Measurements from ENCODE around the gene ZNF135.

ZNF135 gene

DNA sequence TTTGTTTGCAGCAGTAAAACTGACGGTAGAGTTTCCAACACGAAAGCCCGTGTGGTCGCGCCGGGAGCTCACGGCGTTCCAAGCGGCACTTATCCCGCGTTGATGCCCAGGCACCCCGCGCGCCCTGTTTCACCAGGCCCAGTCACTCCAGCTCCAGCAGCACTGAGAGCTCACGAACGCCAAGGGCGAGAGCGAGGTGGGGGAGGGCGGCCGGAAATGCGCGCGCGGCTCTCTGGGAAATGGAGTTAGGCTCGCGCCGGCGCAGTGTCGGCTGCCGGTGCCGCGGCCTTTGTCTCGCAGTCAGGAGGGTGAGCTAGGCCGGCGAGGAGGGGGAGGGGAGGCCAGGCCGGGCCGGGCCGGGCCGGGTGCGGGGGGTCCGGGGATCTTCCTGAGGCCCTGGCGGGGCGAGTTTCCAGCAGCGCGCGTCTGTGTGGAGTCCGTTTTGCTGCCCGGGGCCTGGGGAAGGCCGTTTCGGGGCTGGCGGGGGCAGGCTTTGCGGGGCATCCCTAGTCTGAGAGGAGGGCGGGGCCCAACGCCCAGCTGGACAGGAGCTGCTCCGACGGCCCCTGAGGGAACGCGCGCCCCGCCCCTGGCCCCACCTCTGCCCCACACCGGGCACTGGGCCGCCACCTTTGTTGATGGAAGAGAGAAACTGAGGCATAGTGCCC, at the start of gene ZNF135:
Gene ZNF135 (plus strand): TSS at position 280 of the 668 bp plus-strand sequence. CDS start 721 bp downstream, outside the sequence.
- DNase-seq = peak; percentile 75

DNA sequence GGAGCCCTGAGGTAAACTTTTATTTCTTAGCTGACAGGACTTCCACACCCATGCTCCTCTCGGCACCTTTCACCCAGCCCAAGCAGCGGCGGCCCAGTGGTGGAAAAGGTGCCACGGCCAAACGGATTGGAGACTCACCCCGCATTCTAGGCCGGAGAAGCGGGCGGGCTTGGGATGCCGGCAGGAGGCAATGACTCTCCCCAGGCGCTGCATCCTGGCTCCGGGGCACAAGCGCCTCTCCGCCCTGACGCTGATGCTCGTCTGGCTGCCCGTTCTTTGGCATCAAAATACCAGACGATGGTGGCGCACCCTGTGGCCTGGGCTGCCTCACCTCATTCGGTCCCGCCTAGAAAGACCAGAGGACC, 49.8 kb upstream of the ZNF135 start:
- DNase-seq = no peak

DNA sequence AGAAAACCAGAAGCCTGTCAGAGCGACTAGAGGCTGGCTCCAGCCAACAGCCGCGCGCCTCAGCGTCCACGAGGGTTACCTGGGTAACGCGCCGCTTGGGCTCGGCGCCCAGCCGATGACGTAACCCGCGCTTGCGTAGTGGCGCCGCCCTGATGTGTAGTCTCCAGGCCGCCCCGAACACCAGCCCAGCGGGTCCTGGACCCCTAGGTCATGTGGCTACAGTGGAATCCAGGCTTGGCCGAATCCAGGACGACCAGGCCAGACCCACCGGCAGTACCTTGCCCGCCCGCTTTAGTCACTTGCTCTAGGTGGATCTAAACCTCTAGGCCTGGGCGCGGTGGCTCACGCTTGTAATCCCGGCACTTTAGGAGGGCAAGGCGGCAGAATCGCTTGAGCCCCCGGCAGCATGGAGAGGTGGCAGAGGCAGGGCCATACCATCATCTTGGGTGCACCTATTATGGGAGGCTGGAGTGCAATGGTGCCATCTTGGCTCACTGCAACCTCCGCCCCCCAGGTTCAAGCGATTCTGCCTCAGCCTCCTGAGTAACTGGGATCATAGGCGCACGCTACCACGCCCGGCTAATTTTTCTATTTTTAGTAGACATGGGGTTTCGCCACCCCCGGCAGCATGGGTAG, 49.3 kb upstream of the ZNF135 start:
- DNase-seq = peak; percentile 91

DNA sequence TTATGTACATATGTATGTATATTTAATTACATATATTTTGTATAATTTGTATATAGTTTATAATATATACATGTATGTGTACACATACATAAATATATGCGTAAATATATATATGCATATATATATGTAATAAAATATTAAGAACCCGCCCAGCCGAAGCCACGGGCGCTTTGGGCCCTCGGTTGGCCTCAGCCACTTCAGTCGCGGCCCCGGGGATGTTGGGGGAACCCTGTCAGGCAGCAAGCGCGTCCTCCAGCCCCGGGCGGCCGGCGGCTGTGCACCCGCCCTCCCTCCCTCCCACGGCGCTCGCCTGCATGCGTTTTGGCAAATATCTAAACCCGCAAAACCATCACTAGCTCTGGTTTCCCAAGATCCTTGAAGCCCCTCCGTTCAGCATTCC, 48.6 kb upstream of the ZNF135 start:
- no peak for DNase-seq

DNA sequence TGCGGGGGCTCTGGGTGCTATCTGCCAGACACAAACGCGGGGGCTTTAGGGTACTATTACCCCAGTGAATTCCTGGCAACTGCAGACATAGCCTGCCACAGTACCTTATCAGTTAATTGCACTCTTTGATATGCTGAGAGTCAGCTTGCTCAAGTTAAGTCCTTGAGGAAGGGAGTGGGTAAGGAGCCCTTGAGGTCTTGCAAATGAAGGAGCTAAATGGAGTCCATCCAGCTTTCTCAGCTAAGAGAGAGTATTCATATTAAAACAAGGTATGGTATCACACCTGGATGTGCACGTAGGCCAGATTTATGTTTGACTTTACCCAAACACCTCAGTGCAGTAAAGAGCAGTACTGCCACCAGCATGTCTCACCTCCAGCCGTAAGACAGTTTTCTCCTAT, 44.9 kb upstream of the ZNF135 start:
- DNase-seq = no peak

DNA sequence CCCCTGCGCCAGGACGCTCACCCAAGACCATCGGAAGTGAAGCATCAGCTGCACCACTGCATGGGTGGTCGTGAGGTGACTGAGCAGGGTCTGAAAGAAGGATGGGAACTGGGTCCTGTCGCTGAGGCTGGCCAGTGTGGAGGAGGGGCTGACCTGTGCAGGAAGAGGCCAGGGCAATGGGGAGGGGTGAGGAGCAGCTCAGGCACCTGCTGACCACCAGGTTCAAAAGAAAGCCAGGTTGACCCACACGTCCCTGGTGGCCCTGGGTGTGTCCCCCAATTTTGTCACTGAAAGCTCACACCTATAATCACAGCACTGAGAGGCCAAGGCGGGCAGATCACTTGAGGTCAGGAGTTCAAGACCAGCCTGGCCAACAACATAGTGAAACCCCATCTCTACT, 39.0 kb upstream of the ZNF135 start:
- DNase-seq = no peak

DNA sequence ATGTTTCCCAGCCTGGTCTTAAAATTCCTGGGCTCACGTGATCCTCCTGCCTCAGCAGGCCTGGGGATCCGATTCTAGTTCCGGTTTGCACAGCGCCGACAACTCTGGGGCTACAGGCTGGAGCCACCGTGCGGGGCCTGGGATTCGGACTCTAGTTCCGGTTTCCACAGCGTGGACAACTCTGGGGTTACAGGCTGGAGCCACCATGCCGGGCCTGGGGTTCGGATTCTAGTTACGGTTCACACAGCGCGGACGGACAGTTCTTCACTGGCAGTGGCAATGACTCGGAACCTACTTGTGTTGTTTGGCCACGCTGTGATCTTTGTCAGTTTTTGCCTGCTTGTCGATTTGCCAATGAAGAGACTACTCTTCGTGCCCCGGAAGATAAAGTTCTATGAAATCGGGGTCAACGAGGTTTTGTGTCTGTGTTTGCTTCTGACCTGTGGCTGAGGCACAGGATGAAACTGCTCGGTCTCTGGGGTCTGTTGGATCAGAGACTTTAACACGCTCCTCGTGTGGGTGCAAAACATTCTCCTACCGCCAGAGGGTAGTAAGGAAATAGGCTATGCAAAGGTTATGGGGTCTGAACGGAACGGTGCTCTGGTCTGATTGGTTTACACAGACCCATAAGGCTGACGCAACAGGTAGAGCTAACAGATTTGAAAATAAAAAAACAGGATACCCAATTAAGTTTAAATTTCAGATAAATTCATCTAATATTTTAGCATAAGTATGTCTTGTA, 37.4 kb upstream of the ZNF135 start:
- no peak for DNase-seq

DNA sequence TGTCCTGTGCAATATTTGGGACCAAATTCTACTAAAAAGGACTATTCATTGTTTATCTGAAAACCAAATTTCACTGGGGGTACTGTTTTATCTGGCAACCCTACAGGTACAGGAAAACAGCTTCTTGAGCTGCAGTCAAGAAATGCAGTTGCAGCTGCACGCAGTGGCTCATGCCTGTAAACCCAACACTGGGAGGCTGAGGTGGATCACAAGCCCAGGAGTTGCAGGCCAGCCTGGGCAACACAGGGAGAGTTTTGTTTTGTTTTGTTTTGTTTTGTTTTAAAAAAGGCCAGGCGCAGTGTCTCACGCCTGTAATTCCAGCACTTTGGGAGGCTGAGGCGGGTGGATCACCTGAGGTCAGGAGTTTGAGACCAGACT, 36.8 kb upstream of the ZNF135 start:
- no peak for DNase-seq

DNA sequence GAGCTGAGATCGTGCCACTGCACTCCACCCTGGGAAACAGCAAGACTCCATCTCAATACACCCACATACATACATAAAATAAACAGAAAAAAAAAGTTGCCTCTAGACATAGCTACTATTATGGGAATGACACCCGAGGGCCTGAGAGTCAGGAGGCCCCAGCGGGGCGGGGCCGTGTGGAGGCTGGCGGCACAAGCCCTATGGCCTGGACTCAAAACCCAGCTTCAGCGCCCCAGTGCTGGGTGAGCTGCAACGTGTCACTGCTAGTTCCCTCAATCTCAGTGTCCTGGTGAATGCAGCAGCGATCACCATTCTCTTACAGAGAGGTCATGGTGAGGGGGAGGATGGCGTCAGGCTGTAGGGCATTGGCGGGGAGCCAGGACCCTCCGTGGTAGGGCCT, 34.4 kb upstream of the ZNF135 start:
- DNase-seq = no peak

DNA sequence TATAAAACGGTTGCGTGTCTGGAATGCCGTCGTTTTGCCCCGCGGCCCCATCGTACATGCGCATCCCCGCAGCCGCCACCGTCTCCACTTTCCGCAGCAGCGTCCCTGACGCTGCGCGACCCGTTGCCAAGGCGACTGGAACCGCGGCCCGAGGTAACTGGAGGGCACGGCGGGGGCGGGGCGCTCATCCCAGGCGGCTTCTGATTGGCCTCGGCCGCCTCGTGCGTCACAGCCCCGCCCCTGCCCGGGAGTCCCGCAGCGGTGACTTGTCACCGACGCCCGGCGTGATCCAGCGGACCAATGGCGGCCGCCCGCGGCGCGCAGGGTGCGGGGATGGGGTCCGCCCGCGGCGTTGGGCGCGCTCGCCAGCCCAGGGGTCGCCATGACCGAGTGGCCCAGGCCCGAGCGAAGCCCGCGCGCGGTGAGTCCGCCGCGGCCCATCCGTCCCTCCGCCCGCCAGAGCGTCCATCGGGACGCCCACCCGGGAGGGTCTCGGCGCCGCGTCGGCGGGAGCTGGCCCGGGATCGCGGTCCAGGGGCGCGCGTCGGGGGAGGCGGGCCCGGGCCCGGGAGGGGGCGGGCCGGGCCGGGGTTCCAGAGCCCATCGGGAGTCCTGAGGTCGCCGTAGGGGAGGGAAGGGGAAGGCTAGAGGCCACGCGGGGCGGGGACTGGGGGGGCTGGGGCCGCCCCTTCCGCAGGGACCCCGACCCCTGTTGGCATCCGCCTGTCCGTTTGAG, 25.2 kb upstream of the ZNF135 start, which contains the start of gene ZSCAN1:
Gene ZSCAN1 (plus strand): TSS at position 285 of the 736 bp plus-strand sequence. CDS start 3,812 bp downstream, outside the sequence.
- DNase-seq = peak; percentile 59

DNA sequence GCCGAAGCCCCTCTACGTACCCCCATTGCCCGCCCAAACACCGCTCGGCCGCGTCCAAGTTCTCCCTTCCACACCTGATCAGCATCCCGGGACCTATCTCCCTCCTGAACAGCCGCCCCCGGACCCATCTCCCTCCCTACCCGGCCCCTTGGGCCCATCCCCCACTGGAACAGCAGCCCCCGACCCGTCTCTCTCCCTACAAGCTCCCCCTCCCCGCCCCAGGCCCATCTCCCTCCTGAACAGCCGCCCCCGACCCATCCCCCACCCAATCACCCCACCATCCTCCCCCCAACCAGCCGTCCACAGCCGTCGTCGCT, 24.6 kb upstream of the ZNF135 start:
- DNase-seq = no peak

DNA sequence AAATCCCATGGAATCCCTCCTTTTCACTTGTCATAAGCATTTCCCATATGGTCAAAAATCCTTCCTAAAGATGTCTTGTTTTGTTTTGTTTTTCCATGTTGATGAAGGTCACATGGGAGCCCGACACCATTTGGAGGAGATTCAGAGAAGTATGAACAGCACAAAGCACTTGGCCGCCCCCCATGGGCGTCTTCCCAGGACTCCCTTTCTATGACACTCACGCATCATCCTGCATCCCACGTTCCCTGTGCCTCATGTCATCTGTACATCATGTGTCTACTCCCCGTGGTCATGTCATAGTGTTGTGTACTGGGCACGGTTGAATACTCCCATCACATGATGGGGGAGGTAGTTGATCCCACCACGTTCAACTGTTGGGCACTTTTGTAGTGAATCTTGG, 23.2 kb upstream of the ZNF135 start:
- no peak for DNase-seq

DNA sequence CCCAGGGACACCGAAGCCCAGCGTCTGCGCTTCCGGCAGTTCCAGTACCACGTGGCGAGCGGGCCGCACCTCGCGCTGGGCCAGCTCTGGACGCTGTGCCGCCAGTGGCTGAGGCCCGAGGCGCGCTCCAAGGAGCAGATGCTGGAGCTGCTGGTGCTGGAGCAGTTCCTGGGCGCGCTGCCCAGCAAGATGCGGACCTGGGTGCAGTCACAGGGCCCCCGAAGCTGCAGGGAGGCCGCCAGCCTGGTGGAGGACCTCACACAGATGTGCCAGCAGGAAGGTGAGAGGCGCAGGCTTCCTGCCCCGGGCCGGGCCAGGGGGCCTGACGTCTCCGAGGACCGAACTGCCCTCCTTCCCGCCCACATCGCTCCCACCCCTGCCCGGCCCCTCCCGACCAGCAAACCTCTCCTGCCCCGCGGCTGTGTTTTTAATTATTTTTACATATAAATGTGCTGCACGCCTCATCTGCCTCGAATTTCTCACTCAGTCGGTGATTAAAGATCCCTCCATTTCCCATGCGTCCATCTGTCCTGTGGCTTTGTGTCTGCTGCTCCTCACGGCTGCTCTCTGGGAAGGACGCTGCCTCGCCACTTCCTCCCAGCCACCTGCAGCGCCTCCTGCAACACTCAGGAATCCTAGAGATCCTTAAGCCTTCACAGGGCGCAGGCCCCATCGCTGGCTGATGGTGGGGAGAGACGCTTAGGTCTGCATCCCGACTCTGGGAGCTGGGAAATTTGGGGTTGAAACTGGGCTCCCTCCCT, 21.0 kb upstream of the ZNF135 start:
- no peak for DNase-seq

DNA sequence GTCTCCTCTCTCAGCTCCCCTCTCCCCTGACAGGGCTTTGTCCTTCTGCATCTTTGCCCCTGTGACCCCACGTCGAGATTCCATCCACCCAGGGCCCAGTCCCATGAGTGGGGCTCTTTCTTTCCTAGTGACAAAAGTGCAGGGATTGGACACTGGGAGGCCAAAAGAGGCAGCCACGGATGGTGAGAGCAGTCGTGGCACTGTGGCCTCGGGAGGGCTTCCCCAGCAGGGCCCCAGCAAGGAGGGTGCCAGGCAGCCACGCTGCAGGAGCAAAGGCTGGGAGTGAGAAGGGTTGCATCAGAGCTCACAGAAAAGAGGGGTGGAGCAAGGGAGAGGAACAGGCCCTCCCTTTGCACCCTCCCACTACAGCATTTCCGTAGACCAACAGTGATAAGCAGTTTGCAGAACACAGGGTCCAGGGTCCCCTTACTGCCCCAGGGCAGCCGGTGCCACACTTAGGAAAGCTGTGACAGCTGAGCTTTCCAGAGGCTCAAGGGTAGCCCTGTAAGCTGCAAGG, 20.3 kb upstream of the ZNF135 start:
- no peak for DNase-seq

DNA sequence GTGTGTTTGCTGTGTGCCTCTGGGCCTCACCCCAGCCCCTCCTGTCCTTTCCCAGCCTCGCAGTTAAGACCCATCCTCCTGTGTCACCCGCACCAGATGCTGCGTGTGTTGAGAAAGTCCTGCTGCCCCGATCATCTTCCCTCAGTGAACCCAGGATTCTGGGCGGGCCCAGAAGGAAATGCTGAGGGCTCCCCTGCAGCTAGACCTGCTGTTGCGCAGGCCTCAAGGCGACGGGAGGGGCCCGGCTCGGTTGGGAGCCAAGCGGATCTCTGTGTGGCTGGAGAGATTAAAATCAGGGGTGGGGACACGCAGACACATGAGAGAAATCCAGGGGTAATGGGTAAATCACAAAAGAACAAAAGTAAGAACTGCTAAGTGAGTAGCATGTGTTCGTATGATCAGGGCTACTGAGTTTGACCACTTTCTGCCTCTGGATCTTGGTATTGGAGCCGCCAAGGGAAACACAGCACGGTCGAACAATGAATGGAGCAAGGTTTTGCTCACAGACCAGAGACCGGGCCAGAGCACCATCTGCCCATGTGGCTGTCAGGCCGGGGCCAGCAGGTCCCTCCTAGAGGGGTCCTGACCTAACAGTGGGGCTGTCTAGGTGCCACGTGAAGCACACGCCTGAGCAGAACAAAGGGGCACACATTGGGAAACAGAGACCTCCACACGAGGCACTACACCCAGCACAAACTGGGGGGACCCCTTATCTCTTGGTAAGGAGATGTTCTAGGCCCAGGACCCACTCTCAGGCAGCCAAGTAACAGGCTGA, 18.1 kb upstream of the ZNF135 start:
- no peak for DNase-seq

DNA sequence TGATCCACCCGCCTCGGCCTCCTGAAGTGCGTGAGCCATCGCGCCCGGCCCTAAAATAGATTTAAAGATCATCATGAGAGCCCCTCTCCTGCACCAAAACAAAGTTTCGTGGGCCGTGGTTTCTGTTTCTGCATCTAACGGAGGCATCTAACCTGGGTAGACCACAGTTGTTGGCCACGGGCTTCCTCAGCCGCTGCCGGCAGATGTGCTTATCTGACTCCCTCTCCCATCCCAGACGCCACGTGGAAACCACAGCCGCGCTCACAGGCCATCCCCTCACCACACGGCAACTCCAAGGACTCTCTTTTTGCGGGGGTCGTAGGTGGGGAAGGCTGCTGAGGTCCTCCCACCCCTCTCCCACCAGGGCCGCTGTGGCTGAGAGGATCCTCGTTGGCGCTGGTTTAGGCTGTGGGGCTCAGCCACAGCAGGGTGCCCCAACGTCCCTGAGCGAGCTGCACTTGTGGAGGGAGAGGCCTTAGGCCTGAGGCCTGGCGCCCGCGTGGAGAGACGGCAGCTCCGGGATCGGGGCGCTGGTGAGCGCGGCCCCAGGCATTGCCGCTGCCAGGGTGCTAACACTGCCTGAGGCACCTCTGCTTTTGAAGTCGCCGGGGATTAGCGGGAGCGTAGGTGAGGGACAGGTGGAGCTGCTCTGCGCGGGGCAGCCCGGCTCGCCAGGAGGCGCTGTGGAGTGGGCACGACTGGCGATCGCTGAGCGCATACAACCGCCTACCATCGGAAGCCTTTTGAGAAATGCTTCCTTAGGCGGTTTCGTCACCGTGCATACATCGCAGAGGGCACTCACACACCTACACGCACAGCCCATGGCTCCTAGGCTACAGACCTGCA, 16.4 kb upstream of the ZNF135 start:
- DNase-seq = no peak

DNA sequence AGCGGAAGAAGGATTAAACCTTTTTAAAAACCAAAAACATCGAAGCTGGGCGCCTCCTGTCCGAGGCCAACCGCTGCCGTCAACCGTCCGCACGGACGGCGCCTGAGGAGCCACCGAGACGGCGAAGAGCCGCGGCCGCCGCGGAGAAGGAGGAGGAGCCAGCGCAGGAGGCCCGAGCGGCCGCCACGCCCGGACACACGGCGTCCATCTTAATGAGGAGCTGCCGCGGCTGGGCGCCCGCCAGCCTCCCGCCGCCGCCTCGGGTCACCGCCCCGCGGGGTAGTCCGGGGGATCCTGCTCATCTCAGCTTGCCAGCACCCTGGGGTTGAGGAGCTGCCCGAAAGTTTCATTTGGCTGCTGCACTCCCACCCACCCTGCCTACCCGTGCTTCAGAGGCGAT, 14.7 kb upstream of the ZNF135 start:
- DNase-seq = no peak

DNA sequence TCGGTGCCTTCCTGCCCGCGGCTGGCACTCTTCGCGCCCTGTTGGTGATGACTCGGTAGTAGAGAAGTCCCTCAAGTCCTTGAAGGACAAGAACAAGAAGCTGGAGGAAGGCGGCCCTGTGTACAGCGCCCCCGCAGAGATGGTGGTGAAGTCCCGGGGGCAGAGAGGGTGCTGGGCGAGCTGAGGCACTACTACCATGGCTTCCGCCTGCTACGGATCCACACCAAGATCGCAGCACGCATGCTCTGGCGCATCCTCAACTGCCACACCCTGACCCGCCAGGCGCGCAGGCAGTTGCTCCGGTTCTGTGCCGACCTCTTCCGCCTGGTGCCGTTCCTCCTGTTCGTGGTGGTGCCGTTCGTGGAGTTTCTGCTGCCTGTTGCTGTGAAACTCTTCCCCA, 14.2 kb upstream of the ZNF135 start:
- DNase-seq = no peak

DNA sequence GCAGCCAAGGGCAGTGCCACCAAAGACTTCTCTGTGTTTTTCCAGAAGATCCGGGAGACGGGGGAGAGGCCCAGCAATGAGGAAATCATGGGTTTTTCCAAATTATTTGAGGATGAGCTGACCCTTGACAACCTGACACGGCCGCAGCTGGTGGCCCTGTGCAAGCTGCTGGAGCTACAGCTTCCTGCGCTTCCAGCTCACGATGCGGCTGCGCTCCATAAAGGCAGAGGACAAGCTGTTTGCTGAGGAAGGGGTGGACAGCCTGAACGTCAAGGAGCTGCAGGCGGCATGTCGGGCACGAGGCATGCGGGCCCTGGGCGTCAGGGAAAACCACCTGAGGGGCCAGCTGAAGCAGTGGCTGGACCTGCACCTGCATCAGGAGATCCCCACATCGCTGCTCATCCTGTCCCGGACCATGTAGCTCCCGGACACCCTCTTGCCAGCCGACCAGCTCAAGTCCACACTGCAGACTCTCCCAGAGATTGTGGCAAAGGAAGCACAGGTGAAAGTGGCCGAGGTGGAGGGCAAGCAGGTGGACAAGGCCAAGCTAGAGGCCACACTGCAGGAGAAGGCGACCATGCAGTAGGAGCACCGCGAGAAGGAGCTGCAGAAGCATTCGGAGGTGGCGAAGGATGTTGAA, 13.6 kb upstream of the ZNF135 start:
- DNase-seq = no peak

DNA sequence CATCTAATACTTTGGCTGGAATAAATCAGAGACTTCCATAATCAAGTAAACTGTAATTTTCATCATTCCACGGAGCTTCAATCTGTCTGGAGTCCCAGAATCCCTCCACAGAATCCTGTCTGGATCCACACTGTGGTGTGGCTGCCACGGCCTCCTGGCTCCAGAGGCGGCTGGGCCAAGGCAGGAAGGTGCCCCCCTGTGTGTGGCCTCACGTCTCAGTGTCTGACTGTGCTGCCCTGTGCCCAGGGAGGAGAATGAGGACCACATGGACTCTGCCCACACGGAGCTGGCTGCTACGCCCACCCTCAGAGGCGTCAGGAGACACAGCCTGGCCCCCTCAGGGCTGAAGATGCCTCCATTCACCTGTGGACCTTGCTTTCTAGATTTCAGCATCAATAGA, 12.2 kb upstream of the ZNF135 start:
- no peak for DNase-seq
